DND-41 (cell line): ENCODE measurements around the gene KRTAP16-1.

Source experiments
- ATAC-seq: fragments of 200-7000 bp; cut with Tn5 transposase; 3 replicates; pipeline ENCODE4 v1.9.1; 2021; ENCODE audit warnings: low read depth; ENCODE audit not compliant: insufficient read depth
- DNase-seq: peaks from one replicate; pipeline ENCODE4 v3.0.0-alpha.2; 2020
- H2AFZ ChIP-seq: 2 replicates; pipeline ENCODE4 v1.6.0; 2012; ENCODE audit warnings: low read depth, low read length
- H3K27ac ChIP-seq: 2 replicates; pipeline ENCODE4 v1.5.1; 2012; ENCODE audit warnings: low read length, inconsistent platforms
- H3K27me3 ChIP-seq: fragments of 200-600 bp; sonication (generic); 2 replicates; pipeline ENCODE4 v1.6.0; 2012; ENCODE audit warnings: low read length, mild to moderate bottlenecking, inconsistent platforms; ENCODE audit not compliant: insufficient read depth, poor library complexity
- H3K36me3 ChIP-seq: 2 replicates; pipeline ENCODE4 v1.5.1; 2012; ENCODE audit warnings: low read length, inconsistent platforms; ENCODE audit not compliant: insufficient read depth
- H3K4me1 ChIP-seq: 2 replicates; pipeline ENCODE4 v1.5.1; 2012; ENCODE audit warnings: mild to moderate bottlenecking, low read length; ENCODE audit not compliant: insufficient read depth
- H3K4me2 ChIP-seq: 2 replicates; pipeline ENCODE4 v1.6.0; 2012; ENCODE audit warnings: mild to moderate bottlenecking, moderate library complexity, low read length, inconsistent platforms; ENCODE audit not compliant: insufficient read depth
- H3K4me3 ChIP-seq, 2 experiments: fragments of 200-600 bp in 1 of 2; shearing (Covaris generic) in 1 of 2; 2 replicates each; pipeline ENCODE4 v1.5.1; 2012 to 2016; ENCODE audit warnings: inconsistent platforms in 2 of 2, low read length in 2 of 2, mild to moderate bottlenecking in 2 of 2, low read depth in 1 of 2, moderate library complexity in 1 of 2
- H3K79me2 ChIP-seq: 2 replicates; pipeline ENCODE4 v1.6.0; 2012; ENCODE audit warnings: low read length, inconsistent platforms; ENCODE audit not compliant: insufficient read depth
- H3K9ac ChIP-seq: 2 replicates; pipeline ENCODE4 v1.6.0; 2012; ENCODE audit warnings: low read depth, mild to moderate bottlenecking, inconsistent platforms, low read length, moderate library complexity
- H3K9me3 ChIP-seq: 2 replicates; pipeline ENCODE4 v1.5.1; 2012; ENCODE audit warnings: low read length, moderate library complexity, mild to moderate bottlenecking, inconsistent platforms; ENCODE audit not compliant: insufficient read depth, severe bottlenecking
- H4K20me1 ChIP-seq: 2 replicates; pipeline ENCODE4 v1.6.0; 2012; ENCODE audit warnings: low read length; ENCODE audit not compliant: insufficient read depth
- CTCF ChIP-seq: IDR thresholded peaks from 2 replicates; pipeline ENCODE4 v1.5.1; 2012; ENCODE audit warnings: borderline replicate concordance, low read length, moderate library complexity, mild to moderate bottlenecking; ENCODE audit not compliant: poor library complexity, severe bottlenecking; ENCODE audit errors: extremely low read depth
- EZH2 ChIP-seq: IDR thresholded peaks from 3 replicates; pipeline ENCODE4 v1.6.1; 2012; ENCODE audit warnings: borderline replicate concordance, low read depth, mild to moderate bottlenecking, moderate library complexity, low read length, inconsistent platforms; ENCODE audit not compliant: severe bottlenecking

The KRTAP16-1 gene

GRCh38 chr17:41308251-41308917, 725 bp downstream of the KRTAP16-1 start:
- Histone ChIP-seq H4K20me1 (no peaks in the 10 kb centered on the region), H3K4me3 (peak overlapping the region in 1 of 2 experiments; percentile 15; a peak in 2 of 4 replicates), H2AFZ (peak overlapping the region; percentile 24), H3K36me3 (no peaks in the 10 kb centered on the region), H3K4me2 (peak overlapping the region; percentile 16; the same call in 1 of the 2 replicates), H3K9ac (peak overlapping the region; percentile 14; the same call in 1 of the 2 replicates), H3K79me2 (no peaks in the 10 kb centered on the region), H3K27me3 (no peaks in the 10 kb centered on the region), H3K27ac (peak overlapping the region; percentile 82), H3K4me1 (peaks cover 20% of the 10 kb centered on the region), H3K9me3 (peaks cover 28% of the 10 kb centered on the region)
- ATAC-seq: peak; percentile 84
- TF ChIP-seq EZH2 (no peak), CTCF (no peak)
- DNase-seq: peak; percentile 81

- no peaks in the 10 kb centered on the region for H3K27me3 ChIP-seq
- H3K4me2 ChIP-seq: no peak overlapping the region
- DNase-seq: no peak
- H3K4me3 ChIP-seq: peak overlapping the region in 1 of 2 experiments; percentile 15; a peak in 1 of 4 replicates
- no peaks in the 10 kb centered on the region for H3K36me3 ChIP-seq
- H3K27ac ChIP-seq: peak overlapping the region; percentile 82; the same call in 1 of the 2 replicates
- TF ChIP-seq CTCF (no peak), EZH2 (no peak)
- H3K4me1 ChIP-seq: peaks cover 20% of the 10 kb centered on the region
- no peak for ATAC-seq
- H2AFZ ChIP-seq: no peak overlapping the region
- no peaks in the 10 kb centered on the region for H3K79me2 ChIP-seq
- H3K9ac ChIP-seq: no peak overlapping the region
- peaks cover 28% of the 10 kb centered on the region for H3K9me3 ChIP-seq
- no peaks in the 10 kb centered on the region for H4K20me1 ChIP-seq
Observed at GRCh38 chr17:41307647-41308046, 1.5 kb downstream of the KRTAP16-1 start.

GRCh38 chr17:41304091-41304490, 5.0 kb downstream of the KRTAP16-1 start:
- H3K27me3 ChIP-seq: peaks cover 4% of the 10 kb centered on the region
- H3K4me1 ChIP-seq: peaks cover 13% of the 10 kb centered on the region
- ATAC-seq (no peak), DNase-seq (no peak)
- H4K20me1 ChIP-seq: no peaks in the 10 kb centered on the region
- no peak overlapping the region for H3K27ac ChIP-seq
- H3K4me3 ChIP-seq: no peak overlapping the region
- H3K4me2 ChIP-seq: no peak overlapping the region
- TF ChIP-seq CTCF (no peak), EZH2 (no peak)
- no peaks in the 10 kb centered on the region for H3K79me2 ChIP-seq
- no peak overlapping the region for H2AFZ ChIP-seq
- peaks cover 23% of the 10 kb centered on the region for H3K9me3 ChIP-seq
- H3K9ac ChIP-seq: no peak overlapping the region
- H3K36me3 ChIP-seq: no peaks in the 10 kb centered on the region
